Hematopoietic multipotent progenitor cell treated with erythropoietin and hydrocortisone succinate and interleukin-3 and kit ligand, for 15 days (in vitro differentiated cells): ENCODE data around the gene PPP4R3B.
"Not testable (repeated sequence)": the region's sequence is repeated elsewhere in the genome, so short reads cannot be mapped to it uniquely, and the experiment has no call there.

Experiments used
- DNase-seq: peaks from one replicate; pipeline ENCODE4 v3.0.0-alpha.2; 2015; ENCODE audit warnings: low spot score

The PPP4R3B gene

DNA sequence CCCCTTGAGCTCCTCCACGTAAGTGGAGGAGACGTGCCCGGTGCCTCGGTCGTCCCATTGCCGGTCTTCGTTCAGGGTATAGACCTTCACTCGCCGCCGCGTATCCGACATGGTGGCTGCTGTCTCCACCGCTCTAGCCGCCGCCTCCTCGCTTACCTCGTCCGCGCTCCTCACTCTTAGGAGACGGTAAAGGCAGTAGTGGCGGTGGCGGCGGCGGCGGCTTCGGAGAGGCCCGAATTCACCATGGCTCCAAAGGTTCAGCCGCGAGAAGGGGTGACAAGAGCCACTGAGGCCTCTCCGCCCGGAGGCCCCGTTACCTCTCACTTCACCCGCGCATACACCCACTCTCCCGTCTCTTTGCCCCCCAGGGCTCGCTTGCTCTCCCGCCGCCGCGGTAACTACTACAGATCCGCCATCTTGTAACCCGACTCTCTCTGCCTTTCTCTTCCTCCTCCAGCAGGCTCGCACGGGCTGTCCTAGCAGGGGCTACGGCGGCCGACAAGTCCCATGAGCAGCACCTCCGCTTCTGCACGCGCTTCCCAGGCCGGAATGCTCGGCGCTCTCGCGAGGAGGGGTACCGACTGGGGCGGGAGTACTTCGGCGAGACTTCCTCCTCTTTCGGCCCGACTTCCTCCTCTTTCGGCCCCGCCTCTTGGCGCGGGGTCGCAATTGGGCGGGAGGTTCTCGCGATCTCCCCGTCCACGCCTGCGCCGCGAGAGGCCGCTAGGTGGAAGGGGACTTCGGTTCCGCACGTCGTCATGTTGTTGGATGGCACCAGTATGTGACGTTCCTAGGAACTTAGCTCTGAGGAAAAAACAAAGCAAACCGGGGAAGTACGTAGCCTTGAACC, at the start of gene PPP4R3B:
TSS of gene PPP4R3B (minus strand) at position 448 of the 850 bp plus-strand sequence. CDS start at position 111, 337 bp downstream.
- DNase-seq, result peak; percentile 98

- DNase-seq, result no peak
Observed at GRCh38 chr2:55653255-55653654, 35.8 kb upstream of the PPP4R3B start.

- DNase-seq, result no peak
Observed at GRCh38 chr2:55649211-55649610, 31.8 kb upstream of the PPP4R3B start.

DNA sequence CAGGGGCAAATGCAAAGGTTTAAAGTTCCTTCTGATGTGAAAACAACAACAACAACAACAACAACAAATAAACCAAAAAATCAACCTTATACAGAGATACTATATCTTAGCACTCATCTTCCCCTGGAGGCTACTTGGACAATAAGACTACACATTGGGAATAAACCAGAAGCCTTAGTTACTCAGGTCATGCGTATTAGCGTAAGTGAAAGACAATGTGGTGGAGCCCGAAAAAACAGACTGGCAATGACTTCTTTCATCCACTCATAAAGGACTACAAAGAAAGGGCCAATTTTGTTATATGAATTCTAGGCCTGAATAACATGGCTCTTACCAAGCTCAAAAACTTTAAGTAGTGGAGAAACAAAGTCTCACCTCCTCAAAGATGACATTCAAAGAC, 19.4 kb upstream of the PPP4R3B start:
- DNase-seq, result no peak

DNA sequence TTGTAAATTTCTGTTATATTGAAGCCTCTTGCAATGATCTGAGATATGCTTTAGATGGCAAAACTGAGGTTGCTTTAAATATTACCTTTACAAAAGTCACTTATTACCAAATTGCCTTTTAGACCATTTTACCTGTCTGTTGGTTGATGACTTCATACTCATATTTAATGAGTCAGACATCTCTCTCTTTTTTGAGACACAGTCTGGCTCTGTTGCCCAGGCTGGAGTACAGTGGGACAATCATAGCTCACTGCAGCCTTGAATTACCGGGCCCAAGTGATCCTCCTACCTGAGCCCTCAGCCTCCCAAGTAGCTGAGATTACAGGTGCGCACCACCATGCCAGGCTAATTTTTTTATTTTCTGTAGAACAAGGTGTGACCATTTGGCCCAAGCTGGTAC, 11.5 kb upstream of the PPP4R3B start:
- DNase-seq, result no peak

DNA sequence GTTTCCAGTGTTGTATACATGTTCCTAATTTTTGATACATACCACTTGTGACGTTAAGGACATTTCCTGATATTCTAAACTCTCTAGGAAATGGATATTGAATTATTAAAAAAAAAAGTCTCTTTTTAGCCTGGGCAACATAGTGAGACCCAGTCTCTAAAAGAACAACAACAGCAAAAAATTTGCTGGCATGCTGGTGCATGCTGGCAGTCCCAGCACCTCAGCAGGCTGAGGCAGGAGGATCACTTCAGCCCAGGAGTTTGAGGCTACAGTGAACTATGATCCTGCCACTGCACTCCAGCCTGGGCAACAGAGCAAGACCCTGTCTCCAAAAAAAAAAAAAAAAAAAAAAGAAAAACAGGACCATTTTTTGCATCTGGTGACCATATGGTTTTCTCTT, 10.5 kb upstream of the PPP4R3B start:
- no peak for DNase-seq

DNA sequence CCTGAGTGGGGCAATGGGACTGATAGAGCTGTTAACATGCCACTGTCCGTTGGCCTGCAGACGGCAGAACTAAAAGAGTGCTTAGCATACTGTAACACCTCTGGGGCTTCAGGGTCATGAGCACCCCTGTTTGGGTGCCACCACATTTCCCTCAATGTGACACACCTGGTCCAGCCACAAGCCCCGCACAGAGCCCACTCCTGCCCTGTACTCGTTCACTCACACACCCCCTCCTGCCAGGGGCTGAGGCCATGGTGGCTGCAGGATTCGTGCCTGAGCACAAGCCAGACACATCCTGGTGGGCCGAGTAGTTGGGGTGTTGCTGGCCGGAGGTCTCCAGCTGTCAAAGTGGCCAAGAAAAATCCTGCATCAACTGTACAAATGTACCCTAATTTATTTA, 4.4 kb upstream of the PPP4R3B start:
- DNase-seq, result no peak

DNA sequence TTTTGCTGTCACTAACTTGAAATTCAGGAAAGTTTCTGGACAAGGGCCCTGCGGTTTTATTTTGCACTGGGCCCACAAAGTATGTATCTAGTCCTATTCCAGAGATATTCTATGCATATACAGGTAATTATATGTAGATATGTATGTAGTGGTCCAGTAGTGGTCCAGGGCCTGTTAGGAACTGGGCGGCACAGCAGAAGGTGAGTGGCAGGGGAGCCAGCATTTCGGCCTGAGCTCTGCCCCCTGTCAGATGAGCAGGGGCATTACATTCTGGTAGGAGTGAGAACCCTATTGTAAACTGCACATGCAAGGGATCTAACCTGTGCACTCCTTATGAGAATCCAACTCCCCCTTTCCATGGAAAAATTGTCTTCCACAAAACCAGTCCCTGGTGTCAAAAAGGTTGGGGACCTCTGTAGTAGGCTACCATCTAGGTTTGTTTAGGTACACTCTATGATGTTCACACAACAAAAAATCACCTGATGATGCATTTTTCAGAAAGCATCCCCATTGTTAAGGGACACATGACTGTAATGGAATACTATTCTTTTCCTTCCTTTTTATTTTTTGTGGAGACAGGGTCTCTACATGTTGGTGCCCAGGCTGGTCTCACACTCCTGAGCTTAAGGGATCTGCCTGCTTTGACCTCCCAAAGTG, 2.8 kb upstream of the PPP4R3B start:
- peak; percentile 31 for DNase-seq

DNA sequence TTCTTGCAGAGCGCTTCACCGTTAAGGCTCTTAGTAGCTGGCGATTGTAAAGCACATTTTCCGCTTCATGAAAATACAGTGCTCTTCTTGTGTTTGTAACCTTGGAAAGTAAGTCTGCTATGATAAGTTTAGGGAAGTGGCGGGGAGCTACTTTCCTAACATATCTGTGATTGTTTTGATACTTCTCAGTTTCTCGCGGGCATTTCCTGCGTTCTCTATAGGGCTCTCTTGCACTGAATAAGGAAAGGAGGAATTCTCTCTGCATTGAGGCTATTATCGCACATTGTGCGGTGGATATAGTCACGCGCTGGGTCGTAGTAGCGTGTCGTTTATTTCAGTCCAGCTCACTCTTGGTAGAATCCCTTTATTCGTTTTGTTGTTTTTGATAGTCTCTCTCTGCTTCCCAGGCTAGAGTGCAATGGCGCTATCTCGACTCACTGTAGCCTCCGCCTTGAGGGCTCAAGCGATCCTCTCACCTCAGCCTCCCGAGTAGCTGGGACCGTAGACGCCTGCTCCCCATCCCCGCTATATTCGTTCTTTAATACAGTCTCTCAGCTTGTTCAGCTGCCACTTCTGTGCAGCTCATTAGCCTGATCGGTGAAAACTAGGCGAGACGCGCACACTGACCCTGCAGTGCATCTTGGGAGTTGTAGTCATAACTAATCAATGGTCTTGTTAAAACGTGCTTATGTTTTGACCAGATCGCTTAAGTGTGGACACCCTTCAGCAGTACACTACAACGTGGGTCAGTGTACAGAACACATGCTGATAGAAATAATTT, 1.0 kb upstream of the PPP4R3B start:
- peak; percentile 69 for DNase-seq

DNA sequence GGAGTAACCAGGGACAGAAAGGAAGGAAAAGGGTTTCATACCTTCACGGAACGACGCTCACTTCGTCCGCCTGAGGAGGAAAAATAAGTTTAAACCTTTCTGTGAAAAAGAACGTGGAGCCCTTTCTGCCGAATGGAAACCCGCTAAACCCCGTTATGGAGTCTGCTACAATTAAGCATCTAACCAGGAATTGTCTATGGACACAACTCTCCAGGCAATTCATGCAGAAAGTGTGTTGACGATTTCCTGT, 528 bp upstream of the PPP4R3B start:
- DNase-seq, result no peak

GRCh38 chr2:55616551-55617174, 759 bp downstream of the PPP4R3B start:
- peak; percentile 45 for DNase-seq

GRCh38 chr2:55611997-55612396, 5.4 kb downstream of the PPP4R3B start:
- no peak for DNase-seq

GRCh38 chr2:55610954-55611743, 6.3 kb downstream of the PPP4R3B start:
- no peak for DNase-seq

DNA sequence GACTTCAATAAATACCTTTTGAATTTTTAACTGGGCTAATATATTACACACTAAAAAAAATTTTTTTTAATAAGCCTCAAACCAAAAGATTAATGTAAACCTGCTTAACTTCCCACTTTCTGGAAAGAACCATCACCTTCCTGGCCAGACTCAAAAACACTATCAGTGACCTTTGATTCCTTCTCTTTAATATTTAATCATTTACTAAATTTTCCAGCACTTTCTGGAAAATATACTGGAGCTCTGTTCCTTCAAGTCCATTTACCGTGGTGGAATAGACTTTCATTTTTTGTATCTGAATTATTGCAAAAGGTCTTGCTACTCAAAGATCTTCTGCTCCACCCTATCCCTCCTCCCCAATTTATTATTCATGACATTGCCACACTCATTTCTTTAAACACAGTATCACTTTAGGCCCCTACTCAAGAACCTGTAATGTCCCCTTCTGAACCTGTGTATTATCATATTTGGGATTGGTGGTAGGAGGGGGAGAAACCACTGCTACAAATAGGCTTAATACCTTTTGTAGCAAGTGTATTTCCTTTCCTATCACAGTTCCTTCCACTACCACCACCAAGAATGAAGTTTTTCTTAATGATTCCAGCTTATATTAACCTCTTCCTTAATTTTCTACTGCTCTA, 7.4 kb downstream of the PPP4R3B start:
- DNase-seq, result no peak

DNA sequence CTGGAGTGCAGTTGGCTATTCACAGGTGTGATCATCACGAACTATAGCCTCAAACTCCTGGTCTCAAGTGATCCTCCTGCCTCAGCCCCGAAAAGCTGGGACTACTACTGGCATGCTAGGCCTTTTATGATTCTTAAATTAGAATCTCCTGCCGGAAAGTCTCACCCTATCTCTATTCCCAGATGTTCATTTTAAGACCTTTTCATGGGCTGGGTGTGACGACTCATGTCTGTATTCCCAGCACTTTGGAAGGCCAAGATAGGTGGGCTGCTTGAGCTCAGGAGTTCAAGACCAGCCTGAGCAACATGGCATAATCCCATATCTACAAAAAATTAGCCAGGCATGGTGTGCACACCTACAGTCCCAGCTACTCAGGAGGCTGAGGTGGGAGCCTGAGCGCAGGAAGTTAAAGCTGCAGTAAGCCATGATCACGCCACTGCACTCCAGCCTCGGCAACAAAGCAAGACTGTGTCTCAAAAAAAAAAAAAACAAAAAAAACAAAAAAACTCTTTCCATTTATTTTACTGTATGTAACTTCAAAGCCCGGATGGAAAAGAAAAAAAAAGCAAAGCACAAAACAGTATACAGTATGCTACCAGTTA, 8.1 kb downstream of the PPP4R3B start:
- DNase-seq, result no peak

DNA sequence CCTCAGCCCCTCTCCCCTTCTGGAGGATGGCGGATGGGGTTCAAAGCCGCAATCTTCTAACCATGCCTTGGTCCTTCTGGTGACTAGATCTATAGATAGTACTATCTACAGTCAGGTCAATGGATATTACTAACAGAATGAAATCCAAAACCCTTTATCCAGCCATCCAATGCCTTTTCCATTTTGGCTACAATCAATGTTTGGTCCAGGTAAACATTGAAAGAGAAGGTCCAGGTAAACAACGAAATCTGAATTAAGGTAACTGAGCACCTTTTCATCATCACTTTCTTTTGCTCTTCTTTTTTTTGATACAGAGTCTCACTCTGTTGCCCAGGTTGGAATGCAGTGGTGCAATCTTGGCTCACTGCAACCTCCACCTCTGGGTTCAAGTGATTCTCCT, 9.7 kb downstream of the PPP4R3B start:
- no peak for DNase-seq

- DNase-seq, result no peak
Observed at GRCh38 chr2:55604027-55604565, 13.3 kb downstream of the PPP4R3B start.

GRCh38 chr2:55601849-55602248, 15.6 kb downstream of the PPP4R3B start:
- DNase-seq, result no peak

GRCh38 chr2:55598056-55598795, 19.2 kb downstream of the PPP4R3B start:
- no peak for DNase-seq

GRCh38 chr2:55596795-55597194, 20.6 kb downstream of the PPP4R3B start:
- not testable (repeated sequence) for DNase-seq
